Renal cortex interstitium (tissue), 11 donors: ENCODE data around the gene AKAP8. TPM values are rescaled to one million over a fixed set of nuclear protein-coding genes. Genes with fewer than 3 reads are reported as not detected.
"Not testable (repeated sequence)": the region's sequence is repeated elsewhere in the genome, so short reads cannot be mapped to it uniquely, and the experiment has no call there.

ENCODE experiments used
- DNase-seq, 11 donors: peaks; one replicate each; pipeline ENCODE4 v3.0.0-alpha.2; 2013; ENCODE audit warnings: low read depth in 9 of 11, low spot score in 4 of 11; ENCODE audit errors: extremely low read depth in 1 of 11
- polyA plus RNA-seq, 3 donors: library from polyadenylated mRNA; unstranded; fragments of 120-200 nt; gene quantifications; one replicate each; pipeline ENCODE4 v1.2.1, GENCODE V29; 2013; ENCODE audit not compliant: insufficient read length in 3 of 3

The AKAP8 gene
- polyA plus RNA-seq, 3 donors: 26.9 to 36.9 (median 27.2) TPM

DNA sequence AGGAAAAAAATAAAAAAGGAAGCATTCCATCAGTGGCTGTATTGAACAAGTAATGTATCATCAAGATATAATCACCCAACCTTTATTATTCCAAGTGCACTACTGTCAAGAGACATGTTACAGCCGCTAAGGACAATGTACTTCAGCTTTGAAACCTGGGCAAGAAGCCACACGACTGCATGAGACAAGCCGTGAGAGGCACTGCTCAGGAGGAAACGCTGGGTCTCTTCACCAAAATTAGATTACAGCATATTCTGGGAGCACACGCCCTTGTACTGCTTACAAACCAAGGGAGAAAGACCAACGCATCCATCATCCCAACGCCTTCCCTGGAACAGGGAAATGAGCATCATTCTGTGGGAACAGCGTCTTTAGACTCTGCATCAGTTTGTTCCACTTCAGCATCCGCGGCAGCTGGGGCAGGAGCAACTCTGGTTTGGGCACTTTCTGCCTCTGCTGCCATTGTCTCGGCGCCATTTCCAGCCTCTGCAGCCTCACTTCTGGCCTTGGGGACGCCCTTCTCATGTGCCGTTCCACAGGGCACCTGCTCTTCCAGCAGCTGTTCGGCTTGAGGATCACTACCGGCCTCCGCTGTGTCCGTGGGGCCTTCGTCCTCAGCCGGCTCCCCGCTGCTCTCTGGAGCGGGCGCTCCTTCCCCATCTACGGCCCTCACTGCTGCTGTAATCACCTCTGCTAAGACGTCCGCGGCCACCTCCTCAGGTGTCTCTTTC lies 24.9 kb downstream of the AKAP8 start:
- no peak for DNase-seq

DNA sequence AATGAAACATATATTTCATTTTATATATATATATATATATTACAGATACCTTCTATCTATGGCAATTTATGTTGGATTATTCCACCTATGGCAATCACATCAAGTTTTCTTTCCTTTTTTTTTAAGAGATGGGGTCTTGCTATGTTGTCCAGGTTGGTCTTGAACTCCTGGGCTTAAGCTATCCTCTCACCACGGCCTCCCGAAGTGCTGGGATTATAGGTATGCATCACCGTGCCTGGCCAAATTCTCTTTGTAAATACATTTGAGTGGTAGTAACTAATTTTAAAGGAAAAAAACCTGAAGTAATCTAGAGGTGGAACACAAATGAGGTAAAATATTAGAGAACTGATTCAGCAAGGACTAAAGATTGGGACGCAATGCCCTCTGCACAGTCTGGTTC lies 25.7 kb downstream of the AKAP8 start:
- DNase-seq: no peak

DNA sequence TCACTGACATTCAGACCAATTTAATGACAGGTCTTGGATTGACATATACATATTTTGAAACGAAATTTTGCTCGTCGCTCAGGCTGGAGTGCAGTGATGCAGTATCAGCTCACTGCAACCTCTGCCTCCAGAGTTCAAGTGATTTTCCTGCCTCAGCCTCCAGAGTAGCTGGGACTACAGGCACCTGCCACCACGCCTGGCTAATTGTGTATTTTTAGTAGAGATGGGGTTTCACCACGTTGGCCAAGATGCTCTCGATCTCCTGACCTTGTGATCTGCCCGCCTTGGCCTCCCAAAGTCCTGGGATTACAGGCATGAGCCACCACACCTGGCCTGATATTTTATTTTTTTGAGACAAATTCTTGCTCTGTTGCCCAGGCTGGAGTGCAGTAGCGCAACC lies 27.1 kb downstream of the AKAP8 start:
- not testable (repeated sequence) for DNase-seq

DNA sequence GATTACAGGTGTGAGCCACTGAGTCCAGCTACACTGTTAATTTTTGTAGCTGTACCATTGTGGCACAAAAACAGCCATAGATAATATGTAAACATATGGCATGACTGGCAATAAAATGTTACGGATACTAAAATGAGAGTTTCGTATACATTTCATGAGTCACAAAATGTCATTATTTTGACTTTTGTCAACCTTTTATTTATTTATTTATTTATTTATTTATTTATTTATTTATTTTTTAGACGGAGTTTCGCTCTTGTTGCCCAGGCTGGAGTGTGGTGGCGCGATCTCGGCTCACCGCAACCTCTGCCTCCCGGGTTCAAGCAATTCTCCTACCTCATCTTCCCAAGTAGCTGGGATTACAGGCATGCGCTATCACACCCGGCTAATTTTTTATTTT lies 38.3 kb downstream of the AKAP8 start:
- not testable (repeated sequence) for DNase-seq

DNA sequence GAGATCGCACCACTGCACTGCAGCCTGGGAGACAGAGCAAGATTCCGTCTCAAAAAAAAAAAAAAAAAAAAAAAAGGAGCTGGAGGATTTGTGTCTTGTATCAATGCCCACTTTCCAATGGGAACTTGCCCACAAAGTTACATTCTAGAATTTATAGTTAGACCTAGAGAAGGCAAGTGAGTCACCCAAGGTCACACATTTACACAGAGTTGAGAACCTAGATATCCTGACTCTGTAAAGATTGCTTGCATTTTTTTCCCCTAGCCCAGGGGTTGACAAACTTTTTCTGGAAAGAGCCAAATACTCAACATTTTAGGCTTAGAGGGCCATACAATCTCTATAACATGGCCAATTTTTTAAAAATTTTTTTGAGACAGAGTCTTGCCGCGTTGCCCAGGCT lies 39.5 kb downstream of the AKAP8 start:
- no peak for DNase-seq

DNA sequence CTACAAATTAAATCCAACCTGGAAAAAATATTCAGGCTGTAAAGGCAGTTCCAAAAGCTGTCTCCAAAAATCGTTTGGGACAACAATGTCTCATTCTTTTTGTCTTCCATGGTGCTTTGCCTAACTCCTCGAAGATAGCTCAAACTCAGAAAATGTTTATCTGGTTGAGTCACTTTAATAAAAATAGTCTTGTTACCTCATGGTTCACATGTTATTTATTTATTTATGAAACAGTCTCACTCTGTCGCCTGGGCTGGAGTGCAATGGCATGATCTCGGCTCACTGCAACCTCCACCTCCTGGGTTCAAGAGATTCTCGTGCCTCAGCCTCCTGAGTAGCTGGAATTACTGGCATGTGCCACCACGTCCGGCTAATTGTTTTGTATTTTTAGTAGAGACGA lies 42.4 kb downstream of the AKAP8 start:
- DNase-seq: no peak

DNA sequence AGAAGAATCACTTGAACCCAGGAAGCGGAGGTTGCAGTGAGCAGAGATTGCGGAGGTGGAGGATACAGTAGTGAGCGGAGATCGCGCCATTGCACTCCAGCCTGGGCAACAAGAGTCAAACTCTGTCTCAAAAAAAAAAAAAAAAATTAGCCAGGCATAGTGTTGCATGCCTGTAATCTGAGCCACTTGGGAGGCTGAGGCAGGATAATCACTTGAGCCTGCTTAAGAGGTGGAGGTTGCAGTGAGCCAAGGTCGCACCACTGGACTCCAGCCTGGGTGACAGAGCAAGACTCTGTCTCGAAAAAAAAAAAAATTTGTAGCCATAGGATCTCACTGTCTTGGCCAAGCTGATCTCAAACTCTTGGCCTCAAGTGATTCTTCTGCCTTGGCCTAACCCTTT lies 43.6 kb downstream of the AKAP8 start:
- DNase-seq: not testable (repeated sequence)

DNA sequence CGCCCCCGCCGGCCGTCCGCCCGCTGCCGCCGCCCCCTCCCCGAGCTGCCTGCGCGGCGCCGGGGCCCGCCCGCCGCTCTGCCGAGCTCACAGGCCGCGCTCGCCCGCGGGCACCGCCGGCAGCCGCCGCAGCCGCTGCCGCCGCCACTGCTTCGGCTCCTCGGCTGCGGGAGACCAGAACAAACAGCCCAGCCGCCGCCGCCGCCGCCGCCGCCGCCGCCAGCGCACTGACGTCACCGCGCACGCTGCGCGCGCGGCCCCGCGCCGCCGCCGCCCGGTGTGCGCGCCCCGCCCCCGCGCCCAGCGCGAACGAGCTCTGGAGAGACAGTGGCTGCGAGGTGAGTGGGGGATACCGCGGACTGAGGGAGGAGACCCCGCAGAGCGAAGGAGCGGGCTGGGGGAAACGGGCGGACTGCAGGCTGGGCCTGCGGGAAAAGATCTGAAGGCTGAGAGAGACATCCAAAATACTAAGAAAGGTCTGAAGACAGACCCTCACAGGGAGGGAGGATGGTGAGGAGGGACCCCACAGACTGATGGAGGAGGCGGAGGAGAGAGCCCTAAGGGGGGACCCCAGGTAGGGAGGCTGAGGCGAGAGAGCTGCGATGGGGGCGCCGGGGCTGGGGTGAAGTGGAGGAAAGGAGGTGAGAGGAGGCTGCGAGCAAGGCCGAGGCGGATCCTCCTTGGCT lies 47.1 kb downstream of the AKAP8 start, which contains the start of gene BRD4:
TSS of gene BRD4 (minus strand) at position 229 of the 686 bp plus-strand sequence. CDS start 59,440 bp downstream, outside the sequence.
- peak in 5 of 11 donors; percentile 41 to 67 (median 52) for DNase-seq

DNA sequence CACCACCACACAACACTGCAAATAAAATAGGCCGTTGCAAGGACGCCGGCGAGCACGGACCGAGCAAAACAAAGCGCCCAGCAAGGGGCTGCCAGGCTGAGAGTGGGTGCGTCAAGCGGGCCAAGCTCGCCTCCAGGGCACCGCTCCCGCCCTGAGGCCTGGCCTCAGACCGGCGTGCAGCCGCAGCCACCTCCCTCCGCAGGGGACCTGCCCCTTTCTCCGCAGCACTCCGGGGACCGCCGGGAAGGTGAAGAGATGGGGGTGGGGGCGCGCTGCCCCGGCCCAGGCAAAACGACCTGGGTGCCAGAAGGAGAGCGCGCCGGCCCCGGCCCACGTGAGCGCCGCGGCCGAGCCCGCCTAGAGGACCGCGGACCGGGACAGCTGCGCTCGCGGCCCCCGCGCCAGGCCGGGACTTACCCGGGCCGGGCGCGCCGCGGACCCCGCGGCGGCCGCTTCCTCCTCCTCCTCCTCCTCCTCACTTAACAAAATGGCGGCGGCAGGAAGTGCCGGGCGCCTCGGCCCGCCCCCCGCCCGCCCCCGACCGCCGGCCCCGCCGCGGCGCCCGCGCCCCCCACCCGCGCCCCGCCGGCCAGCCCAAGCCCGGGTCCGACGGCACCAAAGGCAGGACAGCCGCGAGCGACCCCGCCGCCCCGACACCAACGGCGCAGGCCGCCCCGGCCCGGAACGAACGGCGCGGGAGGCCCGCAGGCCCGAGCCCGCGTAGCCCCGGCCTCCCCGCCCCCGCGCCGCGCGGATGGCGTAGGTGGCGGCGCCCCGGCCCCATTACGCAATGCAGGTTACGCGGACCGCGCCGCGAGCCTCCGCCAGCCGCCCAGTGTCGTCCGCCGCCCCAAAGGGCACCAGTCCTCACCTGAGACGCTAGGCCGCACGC lies 47.9 kb downstream of the AKAP8 start:
- DNase-seq: peak in 2 of 11 donors; percentile 17 to 31

DNA sequence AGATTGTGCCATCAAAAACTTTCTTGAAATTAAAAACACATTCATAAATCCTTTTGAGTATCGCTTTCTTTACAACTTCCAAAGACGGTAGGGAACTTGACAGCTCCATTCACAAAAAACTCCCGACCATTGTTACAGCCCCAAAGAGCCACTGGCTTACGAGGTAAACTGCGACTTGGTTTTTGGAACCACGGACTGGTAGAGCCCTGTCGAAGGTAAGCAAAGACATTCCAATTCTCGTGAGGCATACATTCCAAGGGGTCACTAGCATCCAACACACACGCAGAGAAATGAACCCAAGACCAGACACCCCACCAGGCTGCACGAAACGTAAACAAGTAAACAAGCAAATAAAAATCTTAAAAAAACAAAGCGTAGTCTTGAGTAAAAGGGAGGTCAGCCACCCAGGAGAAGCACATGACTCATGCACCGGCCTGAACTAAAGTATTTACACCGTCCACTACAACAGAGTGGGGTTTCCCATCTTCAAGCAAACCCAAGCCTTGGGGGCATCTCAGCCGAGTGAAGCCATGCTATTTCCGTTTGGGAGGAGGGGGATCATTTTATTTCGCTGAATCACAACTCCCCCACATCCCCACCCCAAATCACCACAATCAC lies 48.7 kb downstream of the AKAP8 start:
- DNase-seq: no peak

DNA sequence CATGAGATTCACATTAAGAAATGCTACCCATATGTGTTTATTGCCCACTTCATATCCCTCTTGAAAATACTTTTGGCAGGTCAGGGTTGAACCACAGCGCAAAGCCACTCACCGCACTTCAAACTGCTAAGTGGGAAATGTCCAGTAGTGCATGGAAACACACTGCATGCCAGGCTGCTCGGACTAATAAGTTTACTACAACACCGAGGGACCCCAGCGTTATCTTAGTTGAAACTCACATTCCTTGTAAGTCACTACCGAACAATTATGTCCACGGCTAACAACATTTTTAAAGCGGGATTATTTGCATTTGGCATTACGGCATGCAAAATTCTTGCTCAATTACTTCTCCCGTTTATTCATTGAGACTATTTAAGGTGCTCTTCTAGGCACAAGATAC lies 51.3 kb downstream of the AKAP8 start:
- no peak for DNase-seq

DNA sequence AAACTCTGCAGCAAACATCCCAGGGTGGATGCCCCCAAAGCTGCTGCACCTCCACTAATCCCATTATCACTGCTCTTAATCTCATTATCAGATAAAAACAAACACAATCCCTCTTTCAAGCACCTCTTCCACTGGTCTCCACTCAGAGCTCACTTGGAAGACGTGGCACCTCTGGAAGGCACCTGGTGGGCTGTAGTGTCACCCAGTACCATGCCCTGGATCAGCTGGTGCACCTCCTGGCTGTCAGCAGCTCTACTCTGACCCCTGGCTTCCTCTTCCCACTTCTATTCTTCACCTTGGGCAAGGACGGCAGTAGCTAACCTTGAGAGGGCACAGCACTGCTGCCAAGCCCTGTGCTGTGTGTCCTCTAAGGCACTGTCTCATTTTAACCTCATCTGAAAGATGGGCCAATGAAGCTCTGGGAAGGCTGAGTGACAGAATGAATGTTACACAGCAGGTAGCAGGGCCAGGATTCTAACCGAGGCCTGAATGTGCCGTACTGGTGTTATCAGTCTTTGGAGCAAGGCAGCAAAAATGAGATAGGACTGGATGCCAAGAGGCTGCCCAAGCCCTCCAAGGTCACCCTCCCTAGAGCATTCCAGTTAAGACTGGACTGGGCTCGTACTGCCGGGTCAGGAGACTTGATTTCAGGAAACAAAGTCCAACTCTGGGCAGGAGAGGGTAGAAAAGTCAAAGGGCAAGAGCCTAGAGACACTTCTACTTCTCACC lies 54.6 kb downstream of the AKAP8 start:
- DNase-seq: no peak

DNA sequence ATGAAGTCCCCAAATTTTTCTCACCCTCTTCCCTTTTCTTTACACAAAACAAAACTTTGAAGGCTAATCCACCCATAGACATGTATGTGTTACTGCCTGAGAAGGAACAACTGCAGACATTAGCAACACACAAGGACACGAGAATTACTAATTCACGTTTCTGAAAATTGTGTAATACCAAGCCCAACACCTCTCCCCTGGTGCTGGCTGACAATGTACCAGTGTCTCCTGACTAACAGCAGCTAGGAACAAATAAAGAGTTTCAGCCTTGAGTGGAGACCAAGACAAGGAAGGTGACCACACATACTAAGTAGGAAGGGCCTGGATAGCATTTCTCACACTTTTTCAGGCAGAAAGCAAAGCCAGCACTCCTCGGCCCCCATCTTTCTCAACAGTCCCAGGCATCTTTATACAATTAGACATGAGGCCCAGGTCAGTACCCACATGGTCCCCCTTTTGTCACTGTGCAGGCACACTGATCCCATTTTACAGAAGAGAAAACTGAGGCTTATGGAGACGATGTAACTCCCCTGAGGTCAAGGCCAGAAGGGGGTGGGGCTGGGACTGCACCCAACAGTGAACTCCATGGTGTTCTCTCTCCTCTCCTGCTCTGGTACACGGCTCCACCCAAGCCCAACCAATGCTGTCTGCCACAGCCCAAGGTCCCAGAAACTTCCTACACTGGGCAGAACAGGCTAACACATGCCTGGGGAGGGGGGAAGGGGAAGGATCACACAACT lies 55.9 kb downstream of the AKAP8 start:
- DNase-seq: no peak

DNA sequence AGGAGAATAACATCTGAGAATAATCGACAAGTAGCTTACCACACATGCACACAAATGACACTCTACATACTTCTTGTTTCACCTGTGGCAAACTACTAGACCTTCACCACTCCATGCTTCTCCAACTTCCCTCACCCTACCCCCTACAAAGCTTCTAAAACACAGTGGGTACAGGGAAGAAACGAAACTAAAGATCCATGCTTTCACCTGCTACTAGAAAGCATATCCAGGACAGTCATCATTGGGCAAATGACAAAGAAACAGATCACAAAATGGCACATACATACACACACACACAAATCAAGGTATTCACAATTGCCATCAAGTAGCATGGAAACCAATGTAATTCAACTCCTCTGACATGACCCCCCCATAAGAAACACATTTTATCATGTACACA lies 57.8 kb downstream of the AKAP8 start:
- DNase-seq: no peak

DNA sequence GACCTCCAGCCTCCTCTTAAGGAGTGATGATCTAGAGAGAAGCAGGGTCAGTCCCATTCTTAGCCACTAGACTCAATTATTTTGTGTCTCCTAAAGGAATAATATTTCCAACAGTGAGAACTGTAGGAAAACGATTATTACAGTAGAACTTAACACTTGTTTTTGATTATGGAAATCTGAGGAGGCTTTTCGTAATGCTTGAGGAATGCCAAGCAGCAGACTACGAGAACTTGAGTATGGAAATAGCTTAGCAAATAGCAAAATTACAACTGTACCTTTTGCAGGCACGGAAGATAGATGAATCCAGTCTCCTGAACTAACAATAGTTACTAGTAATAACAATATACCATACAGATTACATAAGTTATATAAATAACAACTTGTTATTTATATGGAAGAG lies 59.5 kb downstream of the AKAP8 start:
- no peak for DNase-seq

DNA sequence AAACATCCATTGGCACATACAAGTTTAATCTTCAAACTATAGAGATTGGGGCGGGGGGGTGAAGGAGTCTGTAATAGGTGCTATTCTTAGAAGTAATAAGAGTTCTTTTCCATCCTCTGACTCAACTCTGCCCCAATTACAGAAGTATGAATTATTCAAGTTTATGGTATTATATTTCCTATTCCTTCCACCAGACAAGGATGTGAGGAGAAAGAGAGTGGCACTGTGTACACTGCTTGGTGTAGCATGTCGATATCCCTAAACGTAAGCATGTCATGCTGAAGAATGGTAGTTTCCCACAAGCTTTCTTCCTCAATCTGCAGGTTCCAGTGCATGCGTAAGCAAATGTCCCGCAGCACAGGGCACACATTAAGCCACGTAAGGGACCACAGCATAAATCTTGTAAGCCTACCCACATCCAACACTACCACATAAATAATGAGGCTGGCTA lies 61.3 kb downstream of the AKAP8 start:
- DNase-seq: no peak

DNA sequence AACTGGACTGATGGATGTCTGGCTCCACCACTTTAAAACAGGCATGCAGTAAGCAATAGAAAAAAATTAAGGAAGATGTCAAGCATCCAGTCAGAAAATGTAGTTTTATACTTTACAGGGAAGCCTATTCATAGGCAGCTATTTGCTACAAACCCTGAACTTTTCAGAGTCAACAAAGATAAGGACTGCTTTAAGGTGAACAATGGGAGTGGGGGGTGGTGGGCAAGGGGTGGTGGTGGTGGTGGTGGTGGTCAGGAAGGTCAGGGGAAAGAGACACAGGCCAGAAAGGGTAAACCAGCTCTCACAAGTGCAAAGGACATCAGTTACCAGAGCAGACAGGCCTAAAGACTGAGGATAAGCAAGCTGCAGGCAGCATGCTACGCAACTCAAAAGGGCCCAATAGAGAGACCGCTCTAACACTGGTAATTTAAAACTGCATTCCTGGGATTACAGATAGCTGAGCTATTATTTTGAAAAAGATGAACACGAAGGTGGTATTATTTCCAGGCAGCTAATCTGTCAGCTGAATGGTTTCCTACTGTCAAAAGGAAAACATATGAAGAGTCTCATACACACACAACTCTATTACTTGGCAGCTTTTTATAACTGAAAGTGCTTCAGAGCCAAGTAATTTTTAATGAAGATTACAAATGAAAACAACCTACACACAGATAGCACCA lies 62.1 kb downstream of the AKAP8 start:
- DNase-seq: no peak
